Neural crest cell (in vitro differentiated cells): ENCODE data around the gene PPDPF. TPM values are rescaled to one million over a fixed set of nuclear protein-coding genes. Genes with fewer than 3 reads are reported as not detected.
A peak's percentile ranks its signal among the peaks of the same experiment; 100 is the strongest.

Source experiments
- DNase-seq: peaks from one replicate; pipeline ENCODE4 v3.0.0; 2021; ENCODE audit warnings: low read depth, mixed read lengths, low spot score
- H3K27ac Mint-ChIP-seq: one replicate; pipeline ENCODE4 v1.8.0; 2021; ENCODE audit warnings: mild to moderate bottlenecking, mixed read lengths; ENCODE audit not compliant: unreplicated experiment
- H3K27me3 Mint-ChIP-seq: 2 replicates; pipeline ENCODE4 v1.8.0; 2021; ENCODE audit warnings: low read depth, mild to moderate bottlenecking, mixed read lengths
- H3K36me3 Mint-ChIP-seq: 2 replicates; pipeline ENCODE4 v1.8.0; 2021; ENCODE audit warnings: low read depth, mild to moderate bottlenecking, mixed read lengths
- H3K4me1 Mint-ChIP-seq: 2 replicates; pipeline ENCODE4 v1.8.0; 2021; ENCODE audit warnings: mixed read lengths
- H3K4me3 Mint-ChIP-seq: one replicate; pipeline ENCODE4 v1.8.0; 2021; ENCODE audit warnings: mild to moderate bottlenecking, mixed read lengths
- H3K9me3 Mint-ChIP-seq: 2 replicates; pipeline ENCODE4 v1.8.0; 2021; ENCODE audit warnings: mixed read lengths
- CTCF ChIP-seq: fragments of 200-600 bp; sonication (generic); conservative IDR thresholded peaks from 2 replicates; pipeline ENCODE4 v1.5.0; 2021; ENCODE audit warnings: antibody characterized with exemption, mild to moderate bottlenecking
- total RNA-seq: library from RNA; stranded (reverse); gene quantifications from 2 replicates; pipeline ENCODE4 v1.2.1, GENCODE V29; 2021

Gene PPDPF
- total RNA-seq, 1 donor from 2014 or later, result 201 TPM

- DNase-seq, result no peak
Observed at GRCh38 chr20:63547725-63548480, 27.3 kb downstream of the PPDPF start, which contains the start of gene SRMS. SRMS (minus strand) TSS chr20:63547749; CDS start chr20:63547463, 286 bp downstream.

GRCh38 chr20:63548542-63548941, 28.0 kb downstream of the PPDPF start:
- Mint-ChIP-seq H3K27ac (no peak overlapping the region), H3K36me3 (no peaks in the 10 kb centered on the region), H3K9me3 (no peaks in the 10 kb centered on the region), H3K4me1 (peaks cover 5% of the 10 kb centered on the region), H3K27me3 (peaks cover 4% of the 10 kb centered on the region), H3K4me3 (no peak overlapping the region)
- DNase-seq, result no peak
- TF ChIP-seq CTCF, result no peak

More at GRCh38 chr20:63547725-63548480, 27.3 kb downstream of the PPDPF start, which contains the start of gene SRMS:
- Mint-ChIP-seq H3K4me3 (no peak within 1 kb of the TSS), H3K4me1 (peaks cover 5% of the 10 kb centered on the region), H3K27me3 (peaks cover 4% of the 10 kb centered on the region), H3K9me3 (no peaks in the 10 kb centered on the region), H3K36me3 (no peaks in the 10 kb centered on the region), H3K27ac (no peak within 1 kb of the TSS)
- no peak for TF ChIP-seq CTCF

GRCh38 chr20:63549019-63549418, 28.5 kb downstream of the PPDPF start:
- H3K27me3 Mint-ChIP-seq, result peaks cover 4% of the 10 kb centered on the region
- H3K27ac Mint-ChIP-seq, result no peak overlapping the region
- H3K4me3 Mint-ChIP-seq, result no peak overlapping the region
- TF ChIP-seq CTCF, result no peak
- peaks cover 5% of the 10 kb centered on the region for H3K4me1 Mint-ChIP-seq
- no peaks in the 10 kb centered on the region for H3K9me3 Mint-ChIP-seq
- no peaks in the 10 kb centered on the region for H3K36me3 Mint-ChIP-seq
- no peak for DNase-seq

- Mint-ChIP-seq H3K36me3 (no peaks in the 10 kb centered on the region), H3K27me3 (peaks cover 4% of the 10 kb centered on the region), H3K4me3 (peak overlapping the region; percentile 15), H3K9me3 (no peaks in the 10 kb centered on the region), H3K27ac (no peak overlapping the region), H3K4me1 (peaks cover 5% of the 10 kb centered on the region)
- no peak for TF ChIP-seq CTCF
- no peak for DNase-seq
Observed at GRCh38 chr20:63549679-63550282, 29.2 kb downstream of the PPDPF start.

- Mint-ChIP-seq H3K27me3 (peaks cover 4% of the 10 kb centered on the region), H3K36me3 (no peaks in the 10 kb centered on the region), H3K27ac (no peak overlapping the region), H3K4me3 (no peak overlapping the region), H3K4me1 (peaks cover 5% of the 10 kb centered on the region), H3K9me3 (no peaks in the 10 kb centered on the region)
- DNase-seq, result no peak
- no peak for TF ChIP-seq CTCF
Observed at GRCh38 chr20:63551068-63551467, 30.5 kb downstream of the PPDPF start.
